ENCODE measurements around the gene TANC1.

DNA sequence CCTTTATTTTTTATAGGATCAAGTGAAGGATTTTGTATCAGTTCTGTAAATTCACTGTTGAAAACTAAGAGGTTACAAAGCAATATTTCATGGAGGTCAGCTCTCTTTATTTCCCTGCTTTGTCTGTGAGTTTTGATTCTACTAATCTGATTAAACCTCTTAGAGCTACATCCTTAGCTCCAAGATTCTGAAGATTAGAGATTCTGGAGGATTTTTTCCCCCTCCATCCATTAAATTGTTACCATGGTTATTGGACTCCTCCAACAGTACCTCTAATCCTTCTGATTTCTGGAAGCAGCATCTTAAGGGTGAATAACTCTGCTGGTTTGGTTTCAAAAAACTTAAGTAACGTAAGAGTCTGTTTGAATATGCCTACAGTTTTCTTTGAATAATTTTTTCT lies 110.0 kb downstream of the TANC1 start:
- TF ChIP-seq, protein P1, sequence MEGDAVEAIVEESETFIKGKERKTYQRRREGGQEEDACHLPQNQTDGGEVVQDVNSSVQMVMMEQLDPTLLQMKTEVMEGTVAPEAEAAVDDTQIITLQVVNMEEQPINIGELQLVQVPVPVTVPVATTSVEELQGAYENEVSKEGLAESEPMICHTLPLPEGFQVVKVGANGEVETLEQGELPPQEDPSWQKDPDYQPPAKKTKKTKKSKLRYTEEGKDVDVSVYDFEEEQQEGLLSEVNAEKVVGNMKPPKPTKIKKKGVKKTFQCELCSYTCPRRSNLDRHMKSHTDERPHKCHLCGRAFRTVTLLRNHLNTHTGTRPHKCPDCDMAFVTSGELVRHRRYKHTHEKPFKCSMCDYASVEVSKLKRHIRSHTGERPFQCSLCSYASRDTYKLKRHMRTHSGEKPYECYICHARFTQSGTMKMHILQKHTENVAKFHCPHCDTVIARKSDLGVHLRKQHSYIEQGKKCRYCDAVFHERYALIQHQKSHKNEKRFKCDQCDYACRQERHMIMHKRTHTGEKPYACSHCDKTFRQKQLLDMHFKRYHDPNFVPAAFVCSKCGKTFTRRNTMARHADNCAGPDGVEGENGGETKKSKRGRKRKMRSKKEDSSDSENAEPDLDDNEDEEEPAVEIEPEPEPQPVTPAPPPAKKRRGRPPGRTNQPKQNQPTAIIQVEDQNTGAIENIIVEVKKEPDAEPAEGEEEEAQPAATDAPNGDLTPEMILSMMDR (conservative IDR thresholded peaks at IDR 0.05; ENCODE audit: low read depth in 2 of 2): no peak
- no peak for TF ChIP-seq POLR2AphosphoS5 (IDR thresholded peaks at IDR 0.05; ENCODE audit: low read depth)
- no peak for TF ChIP-seq STAT1 (IDR thresholded peaks at IDR 0.05; ENCODE audit: unreplicated experiment)
- TF ChIP-seq CREB1 (CRISPR knock-in tag; IDR thresholded peaks at IDR 0.05; ENCODE audit: low read depth): no peak
- TF ChIP-seq ZNF331 (CRISPR knock-in tag; IDR thresholded peaks at IDR 0.05; ENCODE audit: low read depth): no peak
- no peak for TF ChIP-seq EZH2 (IDR thresholded peaks at IDR 0.05; ENCODE audit: low read depth, unreplicated experiment)
- TF ChIP-seq, protein P2, sequence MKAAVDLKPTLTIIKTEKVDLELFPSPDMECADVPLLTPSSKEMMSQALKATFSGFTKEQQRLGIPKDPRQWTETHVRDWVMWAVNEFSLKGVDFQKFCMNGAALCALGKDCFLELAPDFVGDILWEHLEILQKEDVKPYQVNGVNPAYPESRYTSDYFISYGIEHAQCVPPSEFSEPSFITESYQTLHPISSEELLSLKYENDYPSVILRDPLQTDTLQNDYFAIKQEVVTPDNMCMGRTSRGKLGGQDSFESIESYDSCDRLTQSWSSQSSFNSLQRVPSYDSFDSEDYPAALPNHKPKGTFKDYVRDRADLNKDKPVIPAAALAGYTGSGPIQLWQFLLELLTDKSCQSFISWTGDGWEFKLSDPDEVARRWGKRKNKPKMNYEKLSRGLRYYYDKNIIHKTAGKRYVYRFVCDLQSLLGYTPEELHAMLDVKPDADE (IDR thresholded peaks at IDR 0.05): no peak
- no peak for TF ChIP-seq ZNF114 (CRISPR knock-in tag; IDR thresholded peaks at IDR 0.05)
- TF ChIP-seq, protein P3, sequence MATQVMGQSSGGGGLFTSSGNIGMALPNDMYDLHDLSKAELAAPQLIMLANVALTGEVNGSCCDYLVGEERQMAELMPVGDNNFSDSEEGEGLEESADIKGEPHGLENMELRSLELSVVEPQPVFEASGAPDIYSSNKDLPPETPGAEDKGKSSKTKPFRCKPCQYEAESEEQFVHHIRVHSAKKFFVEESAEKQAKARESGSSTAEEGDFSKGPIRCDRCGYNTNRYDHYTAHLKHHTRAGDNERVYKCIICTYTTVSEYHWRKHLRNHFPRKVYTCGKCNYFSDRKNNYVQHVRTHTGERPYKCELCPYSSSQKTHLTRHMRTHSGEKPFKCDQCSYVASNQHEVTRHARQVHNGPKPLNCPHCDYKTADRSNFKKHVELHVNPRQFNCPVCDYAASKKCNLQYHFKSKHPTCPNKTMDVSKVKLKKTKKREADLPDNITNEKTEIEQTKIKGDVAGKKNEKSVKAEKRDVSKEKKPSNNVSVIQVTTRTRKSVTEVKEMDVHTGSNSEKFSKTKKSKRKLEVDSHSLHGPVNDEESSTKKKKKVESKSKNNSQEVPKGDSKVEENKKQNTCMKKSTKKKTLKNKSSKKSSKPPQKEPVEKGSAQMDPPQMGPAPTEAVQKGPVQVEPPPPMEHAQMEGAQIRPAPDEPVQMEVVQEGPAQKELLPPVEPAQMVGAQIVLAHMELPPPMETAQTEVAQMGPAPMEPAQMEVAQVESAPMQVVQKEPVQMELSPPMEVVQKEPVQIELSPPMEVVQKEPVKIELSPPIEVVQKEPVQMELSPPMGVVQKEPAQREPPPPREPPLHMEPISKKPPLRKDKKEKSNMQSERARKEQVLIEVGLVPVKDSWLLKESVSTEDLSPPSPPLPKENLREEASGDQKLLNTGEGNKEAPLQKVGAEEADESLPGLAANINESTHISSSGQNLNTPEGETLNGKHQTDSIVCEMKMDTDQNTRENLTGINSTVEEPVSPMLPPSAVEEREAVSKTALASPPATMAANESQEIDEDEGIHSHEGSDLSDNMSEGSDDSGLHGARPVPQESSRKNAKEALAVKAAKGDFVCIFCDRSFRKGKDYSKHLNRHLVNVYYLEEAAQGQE (IDR thresholded peaks at IDR 0.05; ENCODE audit: unreplicated experiment): no peak
